ENCODE data around the gene TRIM45. TPM values are rescaled to one million over a fixed set of nuclear protein-coding genes. Genes with fewer than 3 reads are reported as not detected.
"Not testable (repeated sequence)": the region's sequence is repeated elsewhere in the genome, so short reads cannot be mapped to it uniquely, and the experiment has no call there.

TRIM45 gene
- total RNA-seq, 6 donors from 2014 or later: 0.30 to 7.3 (median 2.3) TPM

- no peak overlapping the region for H3K27ac ChIP-seq
- no peaks in the 10 kb centered on the region for H3K9me3 ChIP-seq
- no peaks in the 10 kb centered on the region for H3K36me3 ChIP-seq
- ATAC-seq (ENCODE audit: low FRiP score in 2 of 2) (no peak), DNase-seq (no peak)
- no peak overlapping the region for H3K4me3 ChIP-seq
- H3K27me3 ChIP-seq: no peaks in the 10 kb centered on the region
- 91 to 93% methylated on average over 2 of the region's 2 CpGs for WGBS, 2 donors
- peaks cover 6 to 22% (median 15%) of the 10 kb centered on the region in 4 donors for H3K4me1 ChIP-seq
- no peak for TF ChIP-seq POLR2AphosphoS5 (IDR thresholded peaks at IDR 0.05)
- no peak for TF ChIP-seq EP300 (IDR thresholded peaks at IDR 0.05)
- no peak for TF ChIP-seq CTCF (IDR thresholded peaks at IDR 0.05)
- no peak for TF ChIP-seq POLR2A (IDR thresholded peaks at IDR 0.05)
Observed at GRCh38 chr1:117123274-117123673, 1.7 kb upstream of the TRIM45 start.

GRCh38 chr1:117122330-117123025, 929 bp upstream of the TRIM45 start:
- DNase-seq (no peak), ATAC-seq (ENCODE audit: low FRiP score in 2 of 2) (no peak)
- Histone ChIP-seq H3K4me3 (peak overlapping the region in 3 of 4 donors; percentile 49 to 72 (median 62)), H3K9me3 (no peaks in the 10 kb centered on the region), H3K27ac (peak overlapping the region; percentile 80 to 90 (median 88)), H3K4me1 (peaks cover 6 to 19% (median 11%) of the 10 kb centered on the region in 4 donors), H3K27me3 (no peaks in the 10 kb centered on the region), H3K36me3 (no peaks in the 10 kb centered on the region)
- 31 to 90% methylated on average over 9 to 32 of the region's 32 CpGs for WGBS, 2 donors
- TF ChIP-seq POLR2AphosphoS5 (IDR thresholded peaks at IDR 0.05): no peak
- TF ChIP-seq EP300 (IDR thresholded peaks at IDR 0.05): no peak
- TF ChIP-seq CTCF (IDR thresholded peaks at IDR 0.05): peak in 2 of 6 experiments; percentile 4 to 14

GRCh38 chr1:117120774-117121588, 568 bp downstream of the TRIM45 start:
- H3K4me1 ChIP-seq: peaks cover 6 to 14% (median 8%) of the 10 kb centered on the region in 4 donors
- no peak for TF ChIP-seq CTCF (IDR thresholded peaks at IDR 0.05)
- TF ChIP-seq POLR2AphosphoS5 (IDR thresholded peaks at IDR 0.05): no peak
- no peak for TF ChIP-seq POLR2A (IDR thresholded peaks at IDR 0.05)
- TF ChIP-seq EP300 (IDR thresholded peaks at IDR 0.05): no peak
- ATAC-seq (ENCODE audit: low FRiP score in 2 of 2) (peak in 1 of 2 donors; percentile 68), DNase-seq (no peak)
- H3K36me3 ChIP-seq: no peaks in the 10 kb centered on the region
- peak overlapping the region; percentile 49 to 73 (median 67) for H3K4me3 ChIP-seq
- H3K27me3 ChIP-seq: no peaks in the 10 kb centered on the region
- no peaks in the 10 kb centered on the region for H3K9me3 ChIP-seq
- peak overlapping the region; percentile 80 to 90 (median 88) for H3K27ac ChIP-seq
- WGBS, 2 donors: 6 to 19% methylated on average over 15 to 29 of the region's 29 CpGs

- not testable (repeated sequence) for ATAC-seq (ENCODE audit: low FRiP score in 2 of 2); H3K27me3 ChIP-seq; H3K36me3 ChIP-seq; H3K27ac ChIP-seq; H3K4me3 ChIP-seq; H3K9me3 ChIP-seq
- peak in 1 of 2 donors; percentile 45 for DNase-seq
- peaks cover 6 to 14% (median 8%) of the 10 kb centered on the region in 4 donors for H3K4me1 ChIP-seq
- 89 to 96% methylated on average over 10 of the region's 10 CpGs for WGBS, 2 donors
Observed at GRCh38 chr1:117119144-117119543, 2.4 kb downstream of the TRIM45 start.

- no peaks in the 10 kb centered on the region for H3K36me3 ChIP-seq
- 75 to 80% methylated on average over 12 of the region's 12 CpGs for WGBS, 2 donors
- H3K4me3 ChIP-seq: no peak overlapping the region
- ATAC-seq (ENCODE audit: low FRiP score in 2 of 2) (no peak), DNase-seq (no peak)
- no peaks in the 10 kb centered on the region for H3K27me3 ChIP-seq
- H3K9me3 ChIP-seq: no peaks in the 10 kb centered on the region
- peaks cover 6 to 14% (median 8%) of the 10 kb centered on the region in 4 donors for H3K4me1 ChIP-seq
- no peak for TF ChIP-seq EP300 (IDR thresholded peaks at IDR 0.05)
- TF ChIP-seq POLR2AphosphoS5 (IDR thresholded peaks at IDR 0.05): no peak
- no peak for TF ChIP-seq POLR2A (IDR thresholded peaks at IDR 0.05)
- TF ChIP-seq CTCF (IDR thresholded peaks at IDR 0.05): no peak
- H3K27ac ChIP-seq: no peak overlapping the region
Observed at GRCh38 chr1:117118137-117118536, 3.4 kb downstream of the TRIM45 start.

Measured in upper lobe of left lung (tissue), 6 donors.